GM12873 (cell line): Measurements from ENCODE around the gene USP2.

Experiments
- TF ChIP-seq, protein P1 (sequence below): IDR thresholded peaks from 2 replicates; pipeline ENCODE4 v1.5.1; 2012; ENCODE audit warnings: low read depth, mild to moderate bottlenecking, moderate library complexity, low read length, control low read depth; ENCODE audit not compliant: insufficient read depth; ENCODE audit errors: missing control alignments

Gene USP2

DNA sequence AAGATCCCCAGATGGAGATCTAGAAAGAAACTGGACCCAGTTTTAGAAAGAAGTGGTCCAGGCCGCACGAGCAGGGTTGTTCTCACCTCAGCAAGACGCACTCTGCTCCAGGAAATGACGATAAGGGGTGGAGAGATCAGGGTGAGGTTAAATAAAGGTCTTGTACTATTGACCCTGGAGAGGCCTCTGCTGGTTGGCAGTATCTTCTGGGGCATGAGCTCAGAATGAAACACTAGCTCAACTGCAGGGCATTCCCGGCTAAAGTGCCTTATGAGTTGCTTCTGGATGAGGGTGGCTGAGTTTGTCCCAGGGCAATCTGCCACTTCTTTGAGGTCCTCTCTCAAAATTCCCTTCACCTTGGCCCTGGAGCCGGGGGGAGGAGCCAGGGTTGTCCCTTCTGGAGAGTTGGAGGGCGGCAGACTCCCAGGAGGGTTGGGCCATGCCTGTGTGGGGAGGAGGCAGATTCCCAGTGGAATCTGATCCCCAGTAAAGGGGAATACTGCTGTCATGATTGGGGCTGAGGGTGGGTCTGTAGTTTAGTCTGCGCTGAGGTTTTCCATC is 10.9 kb downstream of the USP2 start:
- TF ChIP-seq, protein P1, sequence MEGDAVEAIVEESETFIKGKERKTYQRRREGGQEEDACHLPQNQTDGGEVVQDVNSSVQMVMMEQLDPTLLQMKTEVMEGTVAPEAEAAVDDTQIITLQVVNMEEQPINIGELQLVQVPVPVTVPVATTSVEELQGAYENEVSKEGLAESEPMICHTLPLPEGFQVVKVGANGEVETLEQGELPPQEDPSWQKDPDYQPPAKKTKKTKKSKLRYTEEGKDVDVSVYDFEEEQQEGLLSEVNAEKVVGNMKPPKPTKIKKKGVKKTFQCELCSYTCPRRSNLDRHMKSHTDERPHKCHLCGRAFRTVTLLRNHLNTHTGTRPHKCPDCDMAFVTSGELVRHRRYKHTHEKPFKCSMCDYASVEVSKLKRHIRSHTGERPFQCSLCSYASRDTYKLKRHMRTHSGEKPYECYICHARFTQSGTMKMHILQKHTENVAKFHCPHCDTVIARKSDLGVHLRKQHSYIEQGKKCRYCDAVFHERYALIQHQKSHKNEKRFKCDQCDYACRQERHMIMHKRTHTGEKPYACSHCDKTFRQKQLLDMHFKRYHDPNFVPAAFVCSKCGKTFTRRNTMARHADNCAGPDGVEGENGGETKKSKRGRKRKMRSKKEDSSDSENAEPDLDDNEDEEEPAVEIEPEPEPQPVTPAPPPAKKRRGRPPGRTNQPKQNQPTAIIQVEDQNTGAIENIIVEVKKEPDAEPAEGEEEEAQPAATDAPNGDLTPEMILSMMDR = no peak

GRCh38 chr11:119369132-119369925 is 12.2 kb downstream of the USP2 start:
- TF ChIP-seq, protein P1 = no peak

DNA sequence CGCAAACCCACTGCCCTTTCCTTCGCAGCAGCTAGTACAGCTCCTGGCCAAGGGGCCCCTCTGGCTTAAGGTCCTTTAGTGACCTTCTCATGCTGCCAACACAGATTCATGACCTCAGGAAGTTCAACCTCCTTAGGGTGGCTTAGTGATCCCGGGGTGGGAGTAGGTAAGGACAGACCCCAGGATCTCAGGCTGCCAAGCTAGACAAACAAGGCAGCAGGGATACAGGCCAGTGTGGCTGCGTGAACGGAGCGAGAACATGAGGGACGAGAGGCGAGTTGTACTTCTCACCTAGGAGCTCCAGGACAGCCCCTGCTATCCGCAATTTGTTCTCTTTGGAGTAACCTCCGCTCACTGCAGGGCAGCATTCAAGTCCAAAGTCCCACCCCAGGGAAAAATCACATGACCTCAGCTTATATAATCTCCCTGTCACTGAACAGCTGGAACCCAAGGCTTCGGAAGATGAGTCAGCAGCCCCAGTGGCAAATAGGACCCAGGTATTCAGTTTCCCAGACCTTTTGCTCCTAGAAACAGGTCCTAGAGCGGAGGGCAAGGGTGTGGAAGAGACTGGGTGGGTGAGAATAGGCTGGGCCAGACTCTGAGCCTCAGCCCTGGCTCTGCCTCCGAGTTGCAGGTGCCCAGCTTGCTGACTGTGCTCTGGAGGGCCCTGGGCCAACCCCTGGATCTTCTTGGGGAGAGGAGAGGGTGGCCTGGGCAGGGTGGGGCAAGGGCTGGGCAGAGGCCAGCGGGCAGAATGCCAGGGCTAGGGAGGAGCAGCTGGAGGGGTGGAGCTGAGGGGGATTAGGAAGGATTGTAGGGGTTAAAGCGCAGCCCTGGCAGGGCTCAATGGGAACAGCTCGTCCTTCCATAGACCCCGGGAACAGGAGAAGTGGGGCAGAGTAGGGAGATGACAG is 13.1 kb downstream of the USP2 start:
- TF ChIP-seq, protein P1 = no peak

GRCh38 chr11:119367661-119368120 is 13.8 kb downstream of the USP2 start:
- TF ChIP-seq, protein P1 = no peak

- TF ChIP-seq, protein P1 = no peak
Observed at GRCh38 chr11:119366690-119367620, 14.5 kb downstream of the USP2 start.

- TF ChIP-seq, protein P1 = no peak
Observed at GRCh38 chr11:119365071-119365591, 16.4 kb downstream of the USP2 start.
